Thyroid gland (tissue), 4 donors: ENCODE measurements around the gene DSG3. TPM values are rescaled to one million over a fixed set of nuclear protein-coding genes. Genes with fewer than 3 reads are reported as not detected.

Source experiments
- DNase-seq, 2 donors: peaks; one replicate each; pipeline ENCODE4 v3.0.0-alpha.2; 2019
- H3K27ac ChIP-seq, 3 donors: fragments of 200-600 bp; sonication (generic); 1 replicate in 2 of 3; 2 replicates in 1 of 3; pipeline ENCODE4 v1.5.1; 2016 to 2019; ENCODE audit warnings: mild to moderate bottlenecking in 1 of 3, moderate library complexity in 1 of 3
- H3K27me3 ChIP-seq: fragments of 200-600 bp; sonication (generic); one replicate; pipeline ENCODE4 v1.5.1; 2019
- H3K36me3 ChIP-seq, 2 donors: fragments of 200-600 bp; sonication (generic); one replicate each; pipeline ENCODE4 v1.5.1; 2016 to 2019
- H3K4me1 ChIP-seq, 2 donors: fragments of 200-600 bp; sonication (generic); one replicate each; pipeline ENCODE4 v1.5.1; 2017 to 2019
- H3K4me3 ChIP-seq, 3 donors: fragments of 200-600 bp; sonication (generic); replicated peaks in 1 of 3; 1 replicate in 2 of 3; 2 replicates in 1 of 3; pipeline ENCODE4 v1.5.1; 2016; ENCODE audit warnings: mild to moderate bottlenecking in 1 of 3
- H3K9me3 ChIP-seq: fragments of 200-600 bp; sonication (generic); one replicate; pipeline ENCODE4 v1.5.1; 2017
- POLR2A ChIP-seq, 2 donors: fragments of 450-650 bp; IDR thresholded peaks; one replicate each; pipeline ENCODE4 v1.6.1; 2017; ENCODE audit warnings: antibody characterized with exemption in 2 of 2, mild to moderate bottlenecking in 2 of 2, moderate library complexity in 1 of 2
- WGBS, 2 donors: methylation state at CpG; one replicate each; pipeline ENCODE4 v1.1.5; 2017; 5-methylcytosine and 5-hydroxymethylcytosine counted together
- intact Hi-C: fragments of 100-400 bp; cut with DNase I; formaldehyde crosslinking; loops from one replicate; pipeline ENCODE4 v1.15.1; 2023
- total RNA-seq, 4 donors: library from RNA; depleted of rRNA; stranded (reverse); fragments of >200 nt; gene quantifications; one replicate each; pipeline ENCODE4 v1.2.3, GENCODE V29; 2016
- TF ChIP-seq, protein P1 (sequence below), 6 experiments: fragments of 200-600 bp in 3 of 6; fragments of 450-650 bp in 3 of 6; sonication (generic) in 3 of 6; IDR thresholded peaks; one replicate each; pipeline ENCODE4 v1.5.1; 2016 to 2019; ENCODE audit warnings: antibody characterized with exemption in 6 of 6, mild to moderate bottlenecking in 2 of 6, inconsistent platforms in 1 of 6, moderate library complexity in 1 of 6

The DSG3 gene
- total RNA-seq, 4 donors from 2014 or later, result 0.10 TPM; not detected in 3

DNA sequence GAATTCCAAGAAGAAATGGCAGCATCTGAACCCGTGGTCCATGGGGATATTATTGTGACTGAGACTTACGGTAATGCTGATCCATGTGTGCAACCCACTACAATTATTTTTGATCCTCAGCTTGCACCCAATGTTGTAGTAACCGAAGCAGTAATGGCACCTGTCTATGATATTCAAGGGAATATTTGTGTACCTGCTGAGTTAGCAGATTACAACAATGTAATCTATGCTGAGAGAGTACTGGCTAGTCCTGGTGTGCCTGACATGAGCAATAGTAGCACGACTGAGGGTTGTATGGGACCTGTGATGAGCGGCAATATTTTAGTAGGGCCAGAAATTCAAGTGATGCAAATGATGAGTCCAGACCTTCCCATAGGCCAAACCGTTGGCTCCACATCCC is 34.4 kb upstream of the DSG3 start:
- intact Hi-C loops, result no loop called here

DNA sequence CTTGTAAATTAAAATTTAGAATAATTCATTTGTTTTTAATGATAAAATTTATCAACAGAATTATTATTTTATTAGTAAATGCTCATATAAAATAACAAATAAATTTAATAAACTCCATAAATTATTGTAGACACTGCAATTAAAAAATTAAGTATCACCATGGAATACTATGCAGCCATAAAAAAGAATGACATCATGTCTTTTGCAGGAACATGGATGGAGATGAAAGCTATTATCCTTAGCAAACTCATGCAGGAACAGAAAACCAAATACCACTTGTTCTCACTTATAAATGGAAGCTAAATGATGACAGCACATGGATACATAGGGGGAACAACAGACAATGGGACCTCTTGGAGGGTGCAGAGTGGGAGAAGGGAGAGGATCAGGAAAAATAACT is 29.7 kb upstream of the DSG3 start:
- DNase-seq, result no peak
- H3K36me3 ChIP-seq, result no peaks in the 10 kb centered on the region
- intact Hi-C loops, result no loop called here
- no peak overlapping the region for H3K4me3 ChIP-seq
- no peaks in the 10 kb centered on the region for H3K27me3 ChIP-seq
- H3K27ac ChIP-seq, result no peak overlapping the region
- no peaks in the 10 kb centered on the region for H3K4me1 ChIP-seq
- no peak for TF ChIP-seq POLR2A (IDR thresholded peaks at IDR 0.05)
- TF ChIP-seq, protein P1, sequence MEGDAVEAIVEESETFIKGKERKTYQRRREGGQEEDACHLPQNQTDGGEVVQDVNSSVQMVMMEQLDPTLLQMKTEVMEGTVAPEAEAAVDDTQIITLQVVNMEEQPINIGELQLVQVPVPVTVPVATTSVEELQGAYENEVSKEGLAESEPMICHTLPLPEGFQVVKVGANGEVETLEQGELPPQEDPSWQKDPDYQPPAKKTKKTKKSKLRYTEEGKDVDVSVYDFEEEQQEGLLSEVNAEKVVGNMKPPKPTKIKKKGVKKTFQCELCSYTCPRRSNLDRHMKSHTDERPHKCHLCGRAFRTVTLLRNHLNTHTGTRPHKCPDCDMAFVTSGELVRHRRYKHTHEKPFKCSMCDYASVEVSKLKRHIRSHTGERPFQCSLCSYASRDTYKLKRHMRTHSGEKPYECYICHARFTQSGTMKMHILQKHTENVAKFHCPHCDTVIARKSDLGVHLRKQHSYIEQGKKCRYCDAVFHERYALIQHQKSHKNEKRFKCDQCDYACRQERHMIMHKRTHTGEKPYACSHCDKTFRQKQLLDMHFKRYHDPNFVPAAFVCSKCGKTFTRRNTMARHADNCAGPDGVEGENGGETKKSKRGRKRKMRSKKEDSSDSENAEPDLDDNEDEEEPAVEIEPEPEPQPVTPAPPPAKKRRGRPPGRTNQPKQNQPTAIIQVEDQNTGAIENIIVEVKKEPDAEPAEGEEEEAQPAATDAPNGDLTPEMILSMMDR (IDR thresholded peaks at IDR 0.05), result no peak
- no peaks in the 10 kb centered on the region for H3K9me3 ChIP-seq

More for the DNA sequence above, 34.4 kb upstream of the DSG3 start:
- Histone ChIP-seq H3K27me3 (no peaks in the 10 kb centered on the region), H3K36me3 (no peaks in the 10 kb centered on the region), H3K27ac (no peak overlapping the region), H3K4me3 (no peak overlapping the region), H3K4me1 (no peaks in the 10 kb centered on the region), H3K9me3 (no peaks in the 10 kb centered on the region)
- WGBS, 2 donors, result 89 to 96% methylated on average over 6 of the region's 6 CpGs
- no peak for DNase-seq
- no peak for TF ChIP-seq POLR2A (IDR thresholded peaks at IDR 0.05)
- TF ChIP-seq, protein P1 (IDR thresholded peaks at IDR 0.05), result no peak

DNA sequence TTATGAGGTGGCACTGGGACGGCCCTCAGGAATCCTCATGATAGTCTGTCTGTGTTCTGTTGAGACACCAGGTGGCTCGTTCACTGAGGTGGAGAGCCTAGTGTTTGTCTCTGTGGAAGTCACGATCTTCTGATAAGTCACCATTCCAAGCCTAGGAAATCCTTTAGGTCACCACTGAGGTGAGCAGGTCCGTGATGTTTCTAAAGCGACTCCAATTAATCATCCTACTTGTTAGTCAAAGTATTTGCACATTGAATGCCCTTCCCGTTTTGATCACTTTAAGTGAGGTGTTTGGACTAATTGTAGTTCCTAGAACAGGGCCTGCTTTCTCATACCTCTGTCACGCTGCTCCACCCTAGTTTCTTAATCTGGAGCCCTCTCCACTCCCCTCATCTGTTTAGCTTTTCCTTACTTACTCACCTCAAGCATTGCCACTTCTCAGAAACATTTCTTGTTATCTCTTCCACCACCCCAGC is 28.0 kb upstream of the DSG3 start:
- Histone ChIP-seq H3K4me1 (no peaks in the 10 kb centered on the region), H3K9me3 (no peaks in the 10 kb centered on the region), H3K36me3 (no peaks in the 10 kb centered on the region), H3K27ac (no peak overlapping the region), H3K27me3 (no peaks in the 10 kb centered on the region), H3K4me3 (no peak overlapping the region)
- WGBS, 2 donors, result 77 to 81% methylated on average over 7 of the region's 7 CpGs
- no peak for DNase-seq
- no peak for TF ChIP-seq POLR2A (IDR thresholded peaks at IDR 0.05)
- TF ChIP-seq, protein P1 (IDR thresholded peaks at IDR 0.05), result no peak
- intact Hi-C loops, result no loop called here

DNA sequence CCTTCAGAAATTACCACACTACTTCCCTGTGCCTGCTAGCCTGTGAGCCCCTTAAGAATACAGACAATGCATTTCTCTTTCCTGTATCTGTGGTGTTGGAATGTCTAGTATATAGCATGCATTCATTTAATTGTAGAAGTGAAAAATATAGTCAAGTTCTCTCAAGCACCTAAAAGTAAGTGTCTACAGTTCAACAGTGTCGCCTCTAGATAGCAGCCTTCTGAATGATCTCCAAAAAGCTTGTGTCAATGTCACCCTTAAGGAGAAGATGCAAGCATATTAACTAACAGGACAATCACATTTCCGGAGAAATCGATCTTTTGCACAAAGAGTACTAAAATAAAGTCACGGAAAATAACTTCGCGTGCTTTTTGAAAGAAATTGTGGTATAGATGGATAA is 27.5 kb upstream of the DSG3 start:
- no peak for DNase-seq
- Histone ChIP-seq H3K27ac (no peak overlapping the region), H3K4me1 (no peaks in the 10 kb centered on the region), H3K36me3 (no peaks in the 10 kb centered on the region), H3K9me3 (no peaks in the 10 kb centered on the region), H3K4me3 (no peak overlapping the region), H3K27me3 (no peaks in the 10 kb centered on the region)
- intact Hi-C loops, result no loop called here
- WGBS, 2 donors, result 91 to 94% methylated on average over 6 of the region's 6 CpGs
- TF ChIP-seq, protein P1 (IDR thresholded peaks at IDR 0.05), result no peak
- no peak for TF ChIP-seq POLR2A (IDR thresholded peaks at IDR 0.05)

DNA sequence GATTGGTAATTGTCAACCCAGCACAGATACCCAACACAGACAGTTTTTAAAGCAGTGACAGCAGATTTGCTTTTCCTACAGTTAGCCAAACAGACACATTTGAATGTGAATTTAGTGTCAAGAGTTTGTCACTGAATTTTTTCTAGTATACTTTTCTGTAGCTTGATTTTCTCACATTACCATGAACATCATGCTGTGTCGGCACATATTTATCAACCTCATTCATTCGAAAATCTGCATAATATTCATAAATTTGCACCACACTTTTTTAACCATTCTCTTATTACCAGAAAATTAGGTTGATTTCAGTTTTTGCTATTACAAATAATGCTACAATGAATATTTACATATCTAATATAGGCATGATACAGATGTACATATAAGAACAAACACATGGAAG is 27.0 kb upstream of the DSG3 start:
- TF ChIP-seq, protein P1 (IDR thresholded peaks at IDR 0.05), result no peak
- no peak for TF ChIP-seq POLR2A (IDR thresholded peaks at IDR 0.05)
- Histone ChIP-seq H3K4me3 (no peak overlapping the region), H3K27ac (no peak overlapping the region), H3K9me3 (no peaks in the 10 kb centered on the region), H3K27me3 (no peaks in the 10 kb centered on the region), H3K36me3 (no peaks in the 10 kb centered on the region), H3K4me1 (no peaks in the 10 kb centered on the region)
- intact Hi-C loops, result no loop called here
- DNase-seq, result no peak
- whole genome bisulfite sequencing, 2 donors, result 86 to 92% methylated on average over 2 of the region's 2 CpGs
